HepG2 (cell line): ENCODE results near the gene UNG. TPM values are rescaled to one million over a fixed set of nuclear protein-coding genes. Genes with fewer than 3 reads are reported as not detected.

ENCODE experiments used
- CHD4 ChIP-seq: fragments of 200-600 bp; sonication (generic); IDR thresholded peaks from 2 replicates; pipeline ENCODE4 v1.7.0; 2017; ENCODE audit warnings: mild to moderate bottlenecking, low read length, borderline replicate concordance
- EED ChIP-seq: sonication (generic); formaldehyde crosslinking; IDR thresholded peaks from 2 replicates; pipeline ENCODE4 v1.5.0; 2020; ENCODE audit warnings: mild to moderate bottlenecking, missing genetic modification reagents
- ELF4 ChIP-seq: sonication (generic); formaldehyde crosslinking; IDR thresholded peaks from 2 replicates; pipeline ENCODE4 v1.5.0; 2020; ENCODE audit warnings: missing genetic modification reagents, mild to moderate bottlenecking, moderate library complexity, borderline replicate concordance
- FOXC1 ChIP-seq: sonication (generic); formaldehyde crosslinking; IDR thresholded peaks from 2 replicates; pipeline ENCODE4 v1.8.0; 2022; ENCODE audit warnings: mild to moderate bottlenecking, missing genetic modification reagents, borderline replicate concordance
- JUNB ChIP-seq: sonication (generic); formaldehyde crosslinking; IDR thresholded peaks from 2 replicates; pipeline ENCODE4 v1.8.0; 2022; ENCODE audit warnings: missing genetic modification reagents, mild to moderate bottlenecking, borderline replicate concordance
- MEF2D ChIP-seq: sonication (generic); formaldehyde crosslinking; IDR thresholded peaks from 2 replicates; pipeline ENCODE4 v1.5.1; 2020; ENCODE audit warnings: mild to moderate bottlenecking, missing genetic modification reagents
- SALL1 ChIP-seq: sonication (generic); formaldehyde crosslinking; IDR thresholded peaks from 2 replicates; pipeline ENCODE4 v1.8.0; 2022; ENCODE audit warnings: mild to moderate bottlenecking, missing genetic modification reagents
- ZNF33A ChIP-seq: sonication (generic); formaldehyde crosslinking; IDR thresholded peaks from 2 replicates; pipeline ENCODE4 v1.5.1; 2020; ENCODE audit warnings: missing genetic modification reagents, mild to moderate bottlenecking, moderate library complexity, borderline replicate concordance
- ZNF451 ChIP-seq: sonication (generic); formaldehyde crosslinking; IDR thresholded peaks from 2 replicates; pipeline ENCODE4 v1.5.0; 2020; ENCODE audit warnings: mild to moderate bottlenecking, missing genetic modification reagents
- ZNF850 ChIP-seq: sonication (generic); formaldehyde crosslinking; conservative IDR thresholded peaks from 2 replicates; pipeline ENCODE4 v1.9.0; 2021; ENCODE audit warnings: mild to moderate bottlenecking, missing genetic modification reagents
- polyA plus RNA-seq, 8 experiments: library from polyadenylated mRNA; depleted of rRNA in 3 of 8; stranded (reverse) in 7 of 8; unstranded in 1 of 8; fragments of >200 nt; fragmentation: Illumina TruSeq in 4 of 8; extraction: Trizol in 4 of 8; gene quantifications; 2 replicates each; pipeline versions ENCODE4 v1.2.1 to v1.2.3, GENCODE V29; 2011 to 2016; ENCODE audit warnings: low read depth in 4 of 8, missing spikeins in 1 of 8, mixed read lengths in 1 of 8; ENCODE audit not compliant: insufficient read depth in 1 of 8
- total RNA-seq, 5 experiments: library from RNA; depleted of rRNA; stranded (reverse); fragments of >200 nt; fragmentation: Illumina TruSeq; extraction: Trizol; gene quantifications; 2 replicates each; pipeline ENCODE4 v1.2.3, GENCODE V29; 2016; ENCODE audit warnings: low read depth in 1 of 5
- TF ChIP-seq, protein P1 (sequence below): sonication (generic); formaldehyde crosslinking; IDR thresholded peaks from 2 replicates; pipeline ENCODE4 v1.5.0; 2020; ENCODE audit warnings: mild to moderate bottlenecking, missing genetic modification reagents, borderline replicate concordance
- TF ChIP-seq, protein P2 (sequence below), 2 experiments: sonication (generic) in 1 of 2; formaldehyde crosslinking in 1 of 2; IDR thresholded peaks; 2 replicates each; pipeline versions ENCODE4 v1.5.1 to v1.6.1; 2011 to 2020; ENCODE audit warnings: borderline replicate concordance in 1 of 2, low read depth in 1 of 2, low read length in 1 of 2, mild to moderate bottlenecking in 1 of 2, missing genetic modification reagents in 1 of 2, moderate library complexity in 1 of 2
- TF ChIP-seq, protein P3 (sequence below): sonication (generic); formaldehyde crosslinking; IDR thresholded peaks from 2 replicates; pipeline ENCODE4 v1.5.0; 2020; ENCODE audit warnings: missing genetic modification reagents

The UNG gene
- total and polyA plus RNA-seq, 2 of the 13 experiments (the other 11 are each of a cell fraction or from before 2014, with no cell fraction given): 23.3 to 114 TPM

DNA sequence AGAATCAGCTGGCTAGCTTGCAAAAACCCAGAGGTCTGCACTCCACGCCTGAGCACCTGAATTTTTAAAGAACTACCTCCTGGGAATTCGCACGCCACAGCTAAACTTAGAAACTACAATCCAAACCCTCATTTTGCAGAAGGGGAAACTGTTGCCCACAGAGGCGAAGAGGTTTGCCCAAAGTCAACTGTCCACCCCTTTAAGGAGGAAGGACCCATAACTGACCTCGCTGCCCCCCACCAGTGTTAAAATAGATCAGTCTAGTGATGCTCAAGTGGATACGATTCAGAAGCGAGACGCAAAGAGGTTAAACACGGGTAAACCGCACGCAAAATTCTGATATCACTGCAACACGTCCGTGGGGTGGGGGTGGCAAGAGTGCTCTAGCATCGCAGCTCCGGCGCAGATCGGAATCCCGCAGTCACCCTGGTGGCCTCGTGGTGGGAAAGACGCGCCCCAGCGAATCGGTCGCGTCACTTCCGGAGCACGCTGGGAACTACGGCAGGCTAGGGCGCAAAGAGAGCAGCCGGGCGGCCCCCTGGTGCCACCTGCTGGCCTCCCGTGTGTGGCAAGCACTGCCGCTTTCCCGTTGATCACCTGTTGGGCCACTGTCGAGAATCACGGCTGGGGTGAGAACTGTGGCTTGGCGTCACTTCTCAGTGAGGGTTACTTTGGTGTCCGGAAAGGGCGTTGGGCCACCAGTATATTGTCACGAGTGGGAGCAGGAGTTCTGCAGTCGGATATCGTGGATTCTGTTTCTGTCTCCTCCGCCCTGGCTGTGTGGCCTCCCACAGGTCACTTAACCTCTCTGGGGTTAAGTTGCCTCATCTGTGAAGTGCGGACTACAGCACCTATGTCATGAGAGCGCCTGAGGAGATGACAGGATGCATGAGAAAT lies 4.1 kb upstream of the UNG start, which contains the start of gene ALKBH2 (continued):
- TF ChIP-seq, protein P1, sequence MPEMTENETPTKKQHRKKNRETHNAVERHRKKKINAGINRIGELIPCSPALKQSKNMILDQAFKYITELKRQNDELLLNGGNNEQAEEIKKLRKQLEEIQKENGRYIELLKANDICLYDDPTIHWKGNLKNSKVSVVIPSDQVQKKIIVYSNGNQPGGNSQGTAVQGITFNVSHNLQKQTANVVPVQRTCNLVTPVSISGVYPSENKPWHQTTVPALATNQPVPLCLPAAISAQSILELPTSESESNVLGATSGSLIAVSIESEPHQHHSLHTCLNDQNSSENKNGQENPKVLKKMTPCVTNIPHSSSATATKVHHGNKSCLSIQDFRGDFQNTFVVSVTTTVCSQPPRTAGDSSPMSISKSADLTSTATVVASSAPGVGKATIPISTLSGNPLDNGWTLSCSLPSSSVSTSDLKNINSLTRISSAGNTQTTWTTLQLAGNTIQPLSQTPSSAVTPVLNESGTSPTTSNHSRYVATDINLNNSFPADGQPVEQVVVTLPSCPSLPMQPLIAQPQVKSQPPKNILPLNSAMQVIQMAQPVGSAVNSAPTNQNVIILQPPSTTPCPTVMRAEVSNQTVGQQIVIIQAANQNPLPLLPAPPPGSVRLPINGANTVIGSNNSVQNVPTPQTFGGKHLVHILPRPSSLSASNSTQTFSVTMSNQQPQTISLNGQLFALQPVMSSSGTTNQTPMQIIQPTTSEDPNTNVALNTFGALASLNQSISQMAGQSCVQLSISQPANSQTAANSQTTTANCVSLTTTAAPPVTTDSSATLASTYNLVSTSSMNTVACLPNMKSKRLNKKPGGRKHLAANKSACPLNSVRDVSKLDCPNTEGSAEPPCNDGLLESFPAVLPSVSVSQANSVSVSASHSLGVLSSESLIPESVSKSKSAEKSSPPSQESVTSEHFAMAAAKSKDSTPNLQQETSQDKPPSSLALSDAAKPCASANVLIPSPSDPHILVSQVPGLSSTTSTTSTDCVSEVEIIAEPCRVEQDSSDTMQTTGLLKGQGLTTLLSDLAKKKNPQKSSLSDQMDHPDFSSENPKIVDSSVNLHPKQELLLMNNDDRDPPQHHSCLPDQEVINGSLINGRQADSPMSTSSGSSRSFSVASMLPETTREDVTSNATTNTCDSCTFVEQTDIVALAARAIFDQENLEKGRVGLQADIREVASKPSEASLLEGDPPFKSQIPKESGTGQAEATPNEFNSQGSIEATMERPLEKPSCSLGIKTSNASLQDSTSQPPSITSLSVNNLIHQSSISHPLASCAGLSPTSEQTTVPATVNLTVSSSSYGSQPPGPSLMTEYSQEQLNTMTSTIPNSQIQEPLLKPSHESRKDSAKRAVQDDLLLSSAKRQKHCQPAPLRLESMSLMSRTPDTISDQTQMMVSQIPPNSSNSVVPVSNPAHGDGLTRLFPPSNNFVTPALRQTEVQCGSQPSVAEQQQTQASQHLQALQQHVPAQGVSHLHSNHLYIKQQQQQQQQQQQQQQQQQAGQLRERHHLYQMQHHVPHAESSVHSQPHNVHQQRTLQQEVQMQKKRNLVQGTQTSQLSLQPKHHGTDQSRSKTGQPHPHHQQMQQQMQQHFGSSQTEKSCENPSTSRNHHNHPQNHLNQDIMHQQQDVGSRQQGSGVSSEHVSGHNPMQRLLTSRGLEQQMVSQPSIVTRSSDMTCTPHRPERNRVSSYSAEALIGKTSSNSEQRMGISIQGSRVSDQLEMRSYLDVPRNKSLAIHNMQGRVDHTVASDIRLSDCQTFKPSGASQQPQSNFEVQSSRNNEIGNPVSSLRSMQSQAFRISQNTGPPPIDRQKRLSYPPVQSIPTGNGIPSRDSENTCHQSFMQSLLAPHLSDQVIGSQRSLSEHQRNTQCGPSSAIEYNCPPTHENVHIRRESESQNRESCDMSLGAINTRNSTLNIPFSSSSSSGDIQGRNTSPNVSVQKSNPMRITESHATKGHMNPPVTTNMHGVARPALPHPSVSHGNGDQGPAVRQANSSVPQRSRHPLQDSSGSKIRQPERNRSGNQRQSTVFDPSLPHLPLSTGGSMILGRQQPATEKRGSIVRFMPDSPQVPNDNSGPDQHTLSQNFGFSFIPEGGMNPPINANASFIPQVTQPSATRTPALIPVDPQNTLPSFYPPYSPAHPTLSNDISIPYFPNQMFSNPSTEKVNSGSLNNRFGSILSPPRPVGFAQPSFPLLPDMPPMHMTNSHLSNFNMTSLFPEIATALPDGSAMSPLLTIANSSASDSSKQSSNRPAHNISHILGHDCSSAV (CRISPR knock-in tag): 0 out of 2 replicates have a peak, but pooled peaks have one; percentile 43
- TF ChIP-seq ELF4 (peak; percentile 72; the same call in 1 of the 2 replicates), EED (peak; percentile 94; the same call in 1 of the 2 replicates), ZNF850 (CRISPR knock-in tag) (0 out of 2 replicates have a peak, but pooled peaks have one; percentile 35), SALL1 (CRISPR knock-in tag) (peak; percentile 97), MEF2D (CRISPR knock-in tag) (peak; percentile 95), ZNF33A (CRISPR knock-in tag) (no peak), ZNF451 (peak; percentile 65; the same call in 1 of the 2 replicates), CHD4 (no peak), JUNB (CRISPR knock-in tag) (peak; percentile 78), FOXC1 (CRISPR knock-in tag) (peak; percentile 98)
- TF ChIP-seq, protein P2, sequence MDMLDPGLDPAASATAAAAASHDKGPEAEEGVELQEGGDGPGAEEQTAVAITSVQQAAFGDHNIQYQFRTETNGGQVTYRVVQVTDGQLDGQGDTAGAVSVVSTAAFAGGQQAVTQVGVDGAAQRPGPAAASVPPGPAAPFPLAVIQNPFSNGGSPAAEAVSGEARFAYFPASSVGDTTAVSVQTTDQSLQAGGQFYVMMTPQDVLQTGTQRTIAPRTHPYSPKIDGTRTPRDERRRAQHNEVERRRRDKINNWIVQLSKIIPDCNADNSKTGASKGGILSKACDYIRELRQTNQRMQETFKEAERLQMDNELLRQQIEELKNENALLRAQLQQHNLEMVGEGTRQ (IDR thresholded peaks at IDR 0.05; ENCODE audit: low read depth, low read length): no peak
- TF ChIP-seq, protein P2 (CRISPR knock-in tag; IDR thresholded peaks at IDR 0.05; ENCODE audit: borderline replicate concordance): peak; percentile 53; the same call in 1 of the 2 replicates
- TF ChIP-seq, protein P3, sequence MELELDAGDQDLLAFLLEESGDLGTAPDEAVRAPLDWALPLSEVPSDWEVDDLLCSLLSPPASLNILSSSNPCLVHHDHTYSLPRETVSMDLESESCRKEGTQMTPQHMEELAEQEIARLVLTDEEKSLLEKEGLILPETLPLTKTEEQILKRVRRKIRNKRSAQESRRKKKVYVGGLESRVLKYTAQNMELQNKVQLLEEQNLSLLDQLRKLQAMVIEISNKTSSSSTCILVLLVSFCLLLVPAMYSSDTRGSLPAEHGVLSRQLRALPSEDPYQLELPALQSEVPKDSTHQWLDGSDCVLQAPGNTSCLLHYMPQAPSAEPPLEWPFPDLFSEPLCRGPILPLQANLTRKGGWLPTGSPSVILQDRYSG (CRISPR knock-in tag): no peak
